ENCODE measurements around the gene CELF4. TPM values are rescaled to one million over a fixed set of nuclear protein-coding genes. Genes with fewer than 3 reads are reported as not detected.

CELF4 gene
- total RNA-seq, 6 donors from 2014 or later: 0.15 to 1.4 (median 0.81) TPM; not detected in 1

GRCh38 chr18:37398248-37398920 lies 167.2 kb downstream of the CELF4 start:
- H3K36me3 ChIP-seq: no peaks in the 10 kb centered on the region
- no peak overlapping the region for H3K27ac ChIP-seq
- no peak for DNase-seq
- TF ChIP-seq POLR2AphosphoS5 (IDR thresholded peaks at IDR 0.05): no peak
- TF ChIP-seq EP300 (IDR thresholded peaks at IDR 0.05): no peak
- no peak for TF ChIP-seq CTCF (IDR thresholded peaks at IDR 0.05)
- no peak for TF ChIP-seq POLR2A (IDR thresholded peaks at IDR 0.05)
- WGBS, 2 donors: 82% methylated on average over 12 to 14 of the region's 14 CpGs
- no peaks in the 10 kb centered on the region for H3K27me3 ChIP-seq
- no peak overlapping the region for H3K4me3 ChIP-seq
- no peaks in the 10 kb centered on the region for H3K9me3 ChIP-seq
- no peak for ATAC-seq (ENCODE audit: low FRiP score in 2 of 2)
- peaks cover 5 to 13% (median 9%) of the 10 kb centered on the region in 4 donors for H3K4me1 ChIP-seq

GRCh38 chr18:37397814-37398213 lies 167.8 kb downstream of the CELF4 start:
- H3K27me3 ChIP-seq: no peaks in the 10 kb centered on the region
- ATAC-seq (ENCODE audit: low FRiP score in 2 of 2): no peak
- H3K27ac ChIP-seq: no peak overlapping the region
- H3K36me3 ChIP-seq: no peaks in the 10 kb centered on the region
- peaks cover 5 to 15% (median 9%) of the 10 kb centered on the region in 4 donors for H3K4me1 ChIP-seq
- no peak for TF ChIP-seq POLR2A (IDR thresholded peaks at IDR 0.05)
- TF ChIP-seq CTCF (IDR thresholded peaks at IDR 0.05): no peak
- no peak for TF ChIP-seq POLR2AphosphoS5 (IDR thresholded peaks at IDR 0.05)
- no peak for TF ChIP-seq EP300 (IDR thresholded peaks at IDR 0.05)
- no peak overlapping the region for H3K4me3 ChIP-seq
- 58 to 89% methylated on average over 4 to 6 of the region's 6 CpGs for WGBS, 2 donors
- no peak for DNase-seq
- H3K9me3 ChIP-seq: no peaks in the 10 kb centered on the region

GRCh38 chr18:37396971-37397720 lies 168.5 kb downstream of the CELF4 start:
- DNase-seq: no peak
- WGBS, 2 donors: 82 to 100% methylated on average over 3 to 5 of the region's 5 CpGs
- TF ChIP-seq POLR2AphosphoS5 (IDR thresholded peaks at IDR 0.05) (no peak), CTCF (IDR thresholded peaks at IDR 0.05) (no peak), POLR2A (IDR thresholded peaks at IDR 0.05) (no peak), EP300 (IDR thresholded peaks at IDR 0.05) (no peak)

GRCh38 chr18:37395631-37396030 lies 170.0 kb downstream of the CELF4 start:
- Histone ChIP-seq H3K27me3 (no peaks in the 10 kb centered on the region), H3K27ac (no peak overlapping the region), H3K36me3 (no peaks in the 10 kb centered on the region), H3K9me3 (no peaks in the 10 kb centered on the region), H3K4me3 (no peak overlapping the region), H3K4me1 (peaks cover 5 to 15% (median 9%) of the 10 kb centered on the region in 4 donors)
- ATAC-seq (ENCODE audit: low FRiP score in 2 of 2) (no peak), DNase-seq (no peak)
- WGBS, 2 donors: 90 to 97% methylated on average over 4 of the region's 4 CpGs
- TF ChIP-seq EP300 (IDR thresholded peaks at IDR 0.05) (no peak), POLR2A (IDR thresholded peaks at IDR 0.05) (no peak)

More at GRCh38 chr18:37396971-37397720, 168.5 kb downstream of the CELF4 start:
- Histone ChIP-seq H3K27ac (no peak overlapping the region), H3K36me3 (no peaks in the 10 kb centered on the region), H3K4me1 (peaks cover 5 to 15% (median 9%) of the 10 kb centered on the region in 4 donors), H3K27me3 (no peaks in the 10 kb centered on the region), H3K9me3 (no peaks in the 10 kb centered on the region), H3K4me3 (no peak overlapping the region)
- ATAC-seq (ENCODE audit: low FRiP score in 2 of 2): no peak

GRCh38 chr18:37395138-37395537 lies 170.5 kb downstream of the CELF4 start:
- peaks cover 5 to 15% (median 9%) of the 10 kb centered on the region in 4 donors for H3K4me1 ChIP-seq
- no peaks in the 10 kb centered on the region for H3K36me3 ChIP-seq
- DNase-seq: no peak
- no peak for ATAC-seq (ENCODE audit: low FRiP score in 2 of 2)
- no peak overlapping the region for H3K4me3 ChIP-seq
- 86 to 87% methylated on average over 7 of the region's 7 CpGs for WGBS, 2 donors
- H3K27ac ChIP-seq: peak overlapping the region in 1 of 4 donors; percentile 43
- H3K9me3 ChIP-seq: peaks cover 0 to 3% (median 1%) of the 10 kb centered on the region in 4 donors
- TF ChIP-seq CTCF (IDR thresholded peaks at IDR 0.05) (no peak), POLR2AphosphoS5 (IDR thresholded peaks at IDR 0.05) (no peak), EP300 (IDR thresholded peaks at IDR 0.05) (no peak), POLR2A (IDR thresholded peaks at IDR 0.05) (no peak)
- no peaks in the 10 kb centered on the region for H3K27me3 ChIP-seq

All from upper lobe of left lung (tissue), 6 donors.